ENCODE measurements around the gene PROM2. TPM values are rescaled to one million over a fixed set of nuclear protein-coding genes. Genes with fewer than 3 reads are reported as not detected.
"Not testable (repeated sequence)": the region's sequence is repeated elsewhere in the genome, so short reads cannot be mapped to it uniquely, and the experiment has no call there.

PROM2 gene
- polyA plus RNA-seq, 1 donor from 2014 or later = not detected

DNA sequence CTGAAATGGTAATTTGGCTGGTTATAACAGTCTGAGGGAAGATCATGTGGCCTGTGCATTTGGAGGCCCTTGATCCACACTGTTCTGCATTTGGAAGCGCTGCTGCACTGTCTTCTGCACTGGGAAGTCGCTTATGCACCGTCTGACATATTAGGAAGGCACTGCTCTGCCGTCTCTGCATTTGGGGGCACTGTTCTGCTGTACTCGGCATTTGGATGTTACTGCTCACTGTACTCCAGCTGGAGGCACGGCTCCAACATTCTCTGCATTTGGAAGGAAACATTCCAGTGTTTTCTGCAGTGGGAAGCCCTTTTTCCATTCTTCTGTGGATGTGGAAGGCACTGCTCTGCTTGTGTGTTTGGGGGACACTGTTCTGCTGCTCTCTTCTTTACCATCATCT, 9.6 kb upstream of the PROM2 start:
- Mint-ChIP-seq H3K4me3 (no peak overlapping the region), H3K4me1 (no peaks in the 10 kb centered on the region), H3K9me3 (peaks cover 0 to 6% (median 0%) of the 10 kb centered on the region in 3 donors), H3K27me3 (peaks cover 4% of the 10 kb centered on the region), H3K27ac (no peak overlapping the region), H3K36me3 (no peaks in the 10 kb centered on the region)

DNA sequence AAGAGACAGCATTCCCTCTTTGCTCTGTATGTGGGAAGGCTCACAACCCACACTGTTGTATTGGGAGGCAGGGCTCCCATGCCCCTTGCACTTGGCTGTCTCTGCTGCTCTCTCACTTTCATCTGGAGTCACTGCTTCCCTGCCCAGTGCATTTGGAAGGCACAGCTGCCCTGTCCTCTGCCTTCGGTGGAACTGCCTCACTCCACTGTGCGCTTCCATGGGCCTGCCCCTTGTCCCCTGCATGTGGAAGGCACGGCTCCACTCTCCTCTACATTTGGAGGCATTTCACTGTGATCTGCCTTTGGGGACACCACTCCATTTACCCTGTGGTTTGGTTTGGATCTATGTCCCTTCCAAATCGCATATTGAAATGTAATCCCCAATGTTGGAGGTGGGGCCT, 9.1 kb upstream of the PROM2 start:
- Mint-ChIP-seq H3K4me1 (no peaks in the 10 kb centered on the region), H3K4me3 (no peak overlapping the region), H3K9me3 (peaks cover 0 to 5% (median 0%) of the 10 kb centered on the region in 3 donors), H3K27ac (peak overlapping the region in 1 of 3 donors; percentile 17), H3K27me3 (peaks cover 3% of the 10 kb centered on the region), H3K36me3 (peaks cover 2% of the 10 kb centered on the region)

DNA sequence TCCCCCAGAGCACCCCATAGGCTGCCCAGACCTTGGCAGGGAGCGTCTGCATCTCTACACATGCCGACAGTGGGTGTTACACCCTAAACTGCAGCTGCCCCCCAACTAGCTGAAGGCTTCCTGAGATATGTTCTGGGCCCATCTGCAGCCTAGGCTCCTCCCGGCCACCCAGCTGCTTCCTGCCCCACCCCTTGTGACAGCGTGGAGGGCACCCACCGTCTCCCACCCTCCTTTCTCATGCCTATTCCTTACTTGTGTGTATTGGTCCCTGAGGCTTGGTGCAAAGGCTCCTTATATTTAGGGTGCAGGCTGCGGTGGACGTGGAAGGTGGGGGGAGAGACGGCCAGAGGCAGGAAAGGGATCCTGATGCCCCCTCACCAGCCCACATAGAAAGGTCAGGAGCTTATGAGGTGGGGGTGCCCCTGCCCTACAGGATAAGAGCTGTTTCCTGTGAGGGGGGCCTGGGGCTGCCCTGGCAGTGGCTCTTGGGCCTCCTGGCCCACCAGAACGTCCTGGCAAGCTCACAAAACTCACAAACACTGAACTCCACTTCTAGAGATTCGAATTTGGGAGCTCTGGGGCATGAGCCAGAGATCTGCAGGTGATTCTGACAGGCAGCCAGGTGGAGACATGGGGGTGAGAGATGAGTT, 7.3 kb upstream of the PROM2 start:
- Mint-ChIP-seq H3K4me1 (no peaks in the 10 kb centered on the region), H3K4me3 (no peak overlapping the region), H3K9me3 (peaks cover 0 to 2% (median 0%) of the 10 kb centered on the region in 3 donors), H3K36me3 (peaks cover 2% of the 10 kb centered on the region), H3K27me3 (peaks cover 4% of the 10 kb centered on the region), H3K27ac (no peak overlapping the region)

DNA sequence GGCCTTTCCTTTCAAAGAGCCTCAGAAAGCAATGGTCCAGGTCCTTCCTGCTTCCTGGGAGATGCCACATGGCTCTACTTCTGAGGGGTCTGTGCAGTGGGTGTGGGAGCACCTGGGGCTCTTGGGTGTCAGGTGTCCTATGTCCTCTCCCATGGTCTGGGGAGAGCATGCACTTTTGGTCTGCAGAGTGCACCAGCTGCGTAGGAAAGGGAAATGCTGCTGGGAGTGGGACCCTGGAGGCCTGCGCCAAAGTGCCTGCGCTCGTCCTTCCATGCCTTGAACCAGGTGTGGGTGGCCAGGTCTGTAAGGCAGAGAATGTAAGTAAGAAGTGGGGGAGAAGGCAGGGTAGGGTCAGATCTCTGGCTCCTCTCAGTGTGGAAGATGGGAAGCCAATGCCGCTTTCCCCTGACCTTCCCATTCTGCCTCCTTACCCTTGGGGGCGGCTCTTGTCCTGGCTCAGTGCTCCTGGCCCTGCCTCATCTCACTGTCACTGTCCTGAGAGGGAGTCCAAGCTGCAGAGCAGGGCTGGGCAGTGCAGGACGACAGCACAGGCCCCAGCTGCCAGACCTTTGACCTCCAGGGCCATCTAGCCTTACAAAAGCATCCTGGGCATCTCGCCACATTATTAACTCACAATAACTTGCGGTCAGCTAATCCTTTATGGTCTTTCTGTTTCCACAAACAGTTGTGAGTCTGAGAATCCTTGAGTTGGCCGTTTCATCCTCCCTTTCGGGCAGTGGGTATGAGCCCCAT, 6.6 kb upstream of the PROM2 start:
- no peaks in the 10 kb centered on the region for H3K4me1 Mint-ChIP-seq
- H3K9me3 Mint-ChIP-seq = peaks cover 0 to 2% (median 0%) of the 10 kb centered on the region in 3 donors
- peaks cover 4% of the 10 kb centered on the region for H3K27me3 Mint-ChIP-seq
- H3K4me3 Mint-ChIP-seq = no peak overlapping the region
- H3K36me3 Mint-ChIP-seq = peaks cover 2% of the 10 kb centered on the region
- H3K27ac Mint-ChIP-seq = no peak overlapping the region

DNA sequence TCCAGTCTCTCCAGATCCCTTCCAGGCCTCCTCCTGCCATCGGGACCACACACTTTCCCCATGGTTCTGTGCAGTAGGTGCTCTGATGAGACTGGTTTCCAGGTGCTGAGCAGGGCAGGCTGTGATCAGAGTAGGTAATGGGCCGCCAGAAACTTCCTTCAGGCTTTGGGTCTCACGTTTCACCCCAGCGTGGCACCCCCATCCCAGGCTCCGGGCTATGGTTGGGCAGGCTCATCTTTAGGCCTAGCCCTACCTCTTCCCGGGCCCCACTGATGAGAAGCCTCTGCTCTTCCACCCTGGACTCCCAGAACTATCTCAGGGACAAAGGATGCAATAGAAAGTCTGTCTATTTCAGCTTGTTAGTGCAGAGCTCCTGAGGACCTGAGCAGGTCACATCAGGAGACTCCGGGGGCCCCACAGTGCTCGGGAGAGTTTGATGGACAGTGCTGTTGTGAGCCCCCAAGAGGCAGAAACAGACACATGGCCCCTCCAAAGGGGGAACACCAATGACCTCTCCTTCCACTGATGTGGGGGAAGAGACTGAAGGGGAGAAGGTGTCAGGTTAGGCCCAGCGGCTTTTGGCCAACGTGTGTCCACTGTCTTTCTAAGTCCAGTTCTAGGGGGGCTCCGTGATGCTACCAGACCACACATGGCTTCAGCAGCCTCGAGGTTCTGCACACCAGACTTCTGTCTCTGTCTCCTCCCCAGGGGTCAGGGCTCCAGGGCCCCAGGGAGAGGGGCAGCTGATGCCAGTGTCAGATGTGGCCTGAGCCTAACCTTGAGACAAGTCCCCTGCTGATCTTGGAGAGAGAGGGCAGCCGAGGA, 5.8 kb upstream of the PROM2 start:
- H3K27me3 Mint-ChIP-seq = peaks cover 5% of the 10 kb centered on the region

DNA sequence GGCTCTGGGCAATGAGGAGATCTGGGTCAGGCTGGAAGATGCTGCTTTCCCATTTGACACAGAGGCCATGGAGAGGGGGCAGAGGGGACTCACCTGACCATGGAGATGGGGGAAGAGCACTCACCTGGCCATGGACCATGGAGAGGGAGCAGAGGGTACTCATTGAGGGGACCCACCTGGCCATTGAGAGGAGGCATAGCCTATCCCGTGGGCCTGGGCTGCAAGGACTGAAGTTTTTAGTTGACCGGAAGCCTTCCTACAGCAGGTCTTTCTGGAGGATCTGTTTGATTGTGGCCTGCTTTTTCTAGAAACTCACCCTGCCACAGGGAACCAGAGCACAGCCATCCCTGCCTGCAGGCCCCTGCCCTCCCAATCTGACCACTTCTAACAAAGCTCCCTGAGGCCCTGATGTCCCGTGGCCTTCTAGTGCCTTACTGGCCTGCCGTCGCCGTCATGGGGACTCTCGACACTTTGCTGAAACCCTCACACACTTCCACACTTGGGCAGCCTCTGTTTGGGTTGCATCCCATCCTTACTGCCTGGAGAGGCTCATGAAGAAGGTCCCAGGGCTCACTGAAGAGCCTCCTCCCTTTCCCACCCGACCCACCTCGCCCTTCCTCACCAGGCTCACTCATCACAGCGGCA, 5.1 kb upstream of the PROM2 start:
- Mint-ChIP-seq H3K4me3 (no peak overlapping the region), H3K27ac (no peak overlapping the region), H3K27me3 (peaks cover 5% of the 10 kb centered on the region), H3K4me1 (no peaks in the 10 kb centered on the region), H3K9me3 (peaks cover 0 to 2% (median 0%) of the 10 kb centered on the region in 3 donors), H3K36me3 (peaks cover 2% of the 10 kb centered on the region)

More for the DNA sequence above, 5.8 kb upstream of the PROM2 start:
- Mint-ChIP-seq H3K36me3 (peaks cover 2% of the 10 kb centered on the region), H3K9me3 (peaks cover 0 to 2% (median 0%) of the 10 kb centered on the region in 3 donors), H3K4me1 (no peaks in the 10 kb centered on the region), H3K27ac (no peak overlapping the region), H3K4me3 (no peak overlapping the region)

DNA sequence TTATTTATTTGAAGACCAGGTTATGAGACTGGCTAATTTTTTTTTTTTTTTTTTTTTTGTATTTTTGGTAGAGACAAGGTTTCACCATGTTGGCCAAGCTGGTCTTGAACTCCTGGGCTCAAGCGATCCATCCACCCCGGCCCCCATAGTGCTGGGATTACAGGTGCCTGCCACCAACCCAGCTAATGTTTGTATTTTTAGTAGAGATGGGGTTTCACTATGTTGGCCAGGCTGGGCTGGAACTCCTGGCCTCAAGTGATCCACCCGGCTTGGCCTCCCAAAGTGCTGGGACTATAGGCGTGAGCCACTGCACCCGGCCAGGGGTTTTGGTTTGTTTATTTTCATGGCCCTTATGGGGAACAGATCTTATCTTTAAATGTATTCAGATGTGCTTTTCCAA, 4.5 kb upstream of the PROM2 start:
- not testable (repeated sequence) for H3K27me3 Mint-ChIP-seq, H3K9me3 Mint-ChIP-seq, H3K36me3 Mint-ChIP-seq, H3K4me3 Mint-ChIP-seq, H3K27ac Mint-ChIP-seq, H3K4me1 Mint-ChIP-seq

DNA sequence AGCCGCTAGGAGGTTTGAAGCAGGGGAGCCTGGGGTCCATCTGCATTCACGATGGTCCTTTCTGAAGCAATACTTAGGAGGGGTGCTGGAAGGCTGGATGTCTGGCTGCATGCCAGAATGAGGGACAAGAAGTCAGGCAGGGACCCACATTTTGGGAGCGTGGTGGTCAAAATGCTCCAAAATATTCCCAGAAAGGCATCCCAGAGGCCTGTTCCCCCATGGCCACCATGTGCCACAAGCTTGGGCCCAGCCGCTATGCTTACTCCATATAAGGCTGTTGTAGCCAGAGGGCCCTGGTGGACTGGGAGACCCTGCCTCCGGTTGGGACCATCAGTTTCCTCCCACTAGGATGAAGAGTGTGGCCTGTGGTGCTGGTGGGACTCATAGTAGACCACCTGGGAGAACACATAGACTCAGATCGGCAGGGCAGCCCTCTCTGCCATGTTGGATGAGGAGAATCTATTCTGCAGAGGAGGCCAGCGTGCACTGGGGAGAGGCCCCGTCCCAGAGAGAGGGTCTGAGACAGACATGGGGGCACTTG, 3.6 kb upstream of the PROM2 start:
- H3K36me3 Mint-ChIP-seq = peaks cover 2% of the 10 kb centered on the region
- peak overlapping the region in 1 of 3 donors; percentile 64 for H3K27ac Mint-ChIP-seq
- H3K27me3 Mint-ChIP-seq = peaks cover 5% of the 10 kb centered on the region
- H3K4me1 Mint-ChIP-seq = no peaks in the 10 kb centered on the region
- H3K9me3 Mint-ChIP-seq = peaks cover 0 to 2% (median 0%) of the 10 kb centered on the region in 3 donors
- H3K4me3 Mint-ChIP-seq = no peak overlapping the region

DNA sequence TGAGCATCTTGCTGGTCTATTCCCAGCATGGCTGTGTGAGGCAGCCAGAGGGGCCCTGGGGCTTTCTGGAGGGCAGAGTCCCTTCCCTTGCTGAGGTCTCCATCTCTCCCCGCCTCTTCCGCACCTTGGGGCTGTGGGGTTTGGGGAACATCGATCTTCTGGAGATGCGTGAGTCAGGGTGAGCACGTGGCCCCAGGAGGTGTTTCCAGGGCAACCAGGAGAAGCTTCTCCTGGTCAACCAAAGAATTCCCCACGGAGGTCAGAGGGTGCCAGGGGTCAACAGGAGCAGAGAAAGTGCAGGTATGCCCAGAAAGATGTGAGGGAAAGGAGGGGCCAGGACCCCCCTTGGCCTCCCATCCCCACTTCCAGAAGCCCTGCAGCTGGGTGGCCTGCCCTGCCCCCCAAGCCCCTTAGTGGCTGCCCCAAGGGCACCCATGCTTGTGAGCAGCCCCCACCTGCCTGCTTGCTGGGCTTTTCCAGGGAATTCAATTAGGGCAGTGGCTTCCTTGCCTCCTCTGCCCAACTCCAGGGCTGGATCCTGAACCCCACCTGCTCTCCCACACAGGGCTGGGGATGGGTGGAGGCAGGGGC, 2.8 kb upstream of the PROM2 start:
- Mint-ChIP-seq H3K27me3 (peaks cover 5% of the 10 kb centered on the region), H3K4me3 (no peak overlapping the region), H3K36me3 (peaks cover 2% of the 10 kb centered on the region), H3K4me1 (no peaks in the 10 kb centered on the region), H3K9me3 (peaks cover 0 to 1% (median 0%) of the 10 kb centered on the region in 3 donors), H3K27ac (peak overlapping the region in 1 of 3 donors; percentile 64)

- H3K27ac Mint-ChIP-seq = no peak overlapping the region
- H3K36me3 Mint-ChIP-seq = peaks cover 2% of the 10 kb centered on the region
- H3K4me1 Mint-ChIP-seq = no peaks in the 10 kb centered on the region
- H3K4me3 Mint-ChIP-seq = no peak overlapping the region
- peaks cover 5% of the 10 kb centered on the region for H3K27me3 Mint-ChIP-seq
- no peaks in the 10 kb centered on the region for H3K9me3 Mint-ChIP-seq
Observed at GRCh38 chr2:95272299-95272751, 1.9 kb upstream of the PROM2 start.

- no peaks in the 10 kb centered on the region for H3K9me3 Mint-ChIP-seq
- no peak overlapping the region for H3K27ac Mint-ChIP-seq
Observed at GRCh38 chr2:95272781-95273180, 1.5 kb upstream of the PROM2 start.

DNA sequence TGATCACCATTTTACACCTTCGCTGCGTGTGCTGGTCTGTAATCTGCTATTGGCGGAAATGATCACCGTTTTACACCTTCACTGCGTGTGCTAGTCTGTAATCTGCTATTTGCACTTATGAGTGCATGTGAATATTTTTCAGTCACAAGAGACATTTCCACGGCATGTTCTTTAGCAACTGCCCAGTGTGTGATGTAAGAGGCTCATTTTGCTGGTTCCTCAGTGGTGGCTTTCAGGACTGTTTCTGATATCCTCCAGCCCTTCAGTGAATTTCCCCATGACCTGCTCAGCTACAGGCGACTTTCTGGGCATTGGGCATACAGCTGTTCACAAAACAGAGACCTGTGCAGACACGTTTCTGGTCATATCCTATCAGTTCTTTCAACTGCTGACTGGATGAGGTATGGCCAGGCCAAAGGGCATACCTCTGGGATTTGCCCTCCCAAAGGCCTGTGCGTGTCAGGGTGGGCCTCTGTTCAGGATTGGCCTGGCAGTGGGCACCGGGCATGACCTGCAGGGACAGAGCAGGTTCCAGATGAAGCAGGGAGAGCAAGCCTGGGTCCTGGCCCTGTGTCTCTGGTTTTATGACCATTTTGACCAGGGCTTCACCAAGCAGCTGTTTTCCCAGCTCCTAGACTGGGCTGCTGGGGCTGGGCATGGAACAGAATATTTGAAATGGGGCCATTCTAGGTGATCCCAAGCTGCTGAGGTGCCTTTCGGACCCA, 521 bp upstream of the PROM2 start:
- Mint-ChIP-seq H3K9me3 (no peaks in the 10 kb centered on the region), H3K27ac (no peak overlapping the region), H3K4me3 (no peak overlapping the region), H3K36me3 (peaks cover 2% of the 10 kb centered on the region), H3K4me1 (no peaks in the 10 kb centered on the region), H3K27me3 (peaks cover 5% of the 10 kb centered on the region)

More at GRCh38 chr2:95272781-95273180, 1.5 kb upstream of the PROM2 start:
- H3K4me3 Mint-ChIP-seq = no peak overlapping the region
- H3K36me3 Mint-ChIP-seq = peaks cover 2% of the 10 kb centered on the region
- no peaks in the 10 kb centered on the region for H3K4me1 Mint-ChIP-seq
- peaks cover 5% of the 10 kb centered on the region for H3K27me3 Mint-ChIP-seq

DNA sequence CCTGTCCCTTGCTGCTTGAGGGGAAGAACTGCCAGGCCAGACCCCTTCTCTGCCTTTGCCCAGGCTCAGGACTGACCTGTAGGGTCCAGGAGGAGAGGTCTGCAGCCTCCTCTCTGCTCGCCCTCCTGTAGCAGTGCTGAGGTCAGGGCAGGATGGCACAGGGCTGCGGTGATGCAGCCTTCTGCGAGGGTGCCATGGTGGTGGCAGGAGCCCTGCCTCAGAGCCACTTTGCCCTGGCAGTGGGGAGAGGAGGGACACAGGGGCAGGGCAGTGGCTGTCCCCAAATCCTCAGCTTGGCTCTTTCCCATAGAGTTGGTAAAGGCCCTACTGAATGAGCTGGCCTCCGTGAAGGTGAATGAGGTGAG, 884 bp downstream of the PROM2 start:
- Mint-ChIP-seq H3K4me1 (no peaks in the 10 kb centered on the region), H3K27ac (no peak overlapping the region), H3K27me3 (peaks cover 4% of the 10 kb centered on the region), H3K9me3 (no peaks in the 10 kb centered on the region), H3K4me3 (no peak overlapping the region), H3K36me3 (no peaks in the 10 kb centered on the region)

All from IgD-negative memory B cell (primary cell).